Measurements from ENCODE around the gene MECR.
"Not testable (repeated sequence)": the region's sequence is repeated elsewhere in the genome, so short reads cannot be mapped to it uniquely, and the experiment has no call there.

MECR gene

DNA sequence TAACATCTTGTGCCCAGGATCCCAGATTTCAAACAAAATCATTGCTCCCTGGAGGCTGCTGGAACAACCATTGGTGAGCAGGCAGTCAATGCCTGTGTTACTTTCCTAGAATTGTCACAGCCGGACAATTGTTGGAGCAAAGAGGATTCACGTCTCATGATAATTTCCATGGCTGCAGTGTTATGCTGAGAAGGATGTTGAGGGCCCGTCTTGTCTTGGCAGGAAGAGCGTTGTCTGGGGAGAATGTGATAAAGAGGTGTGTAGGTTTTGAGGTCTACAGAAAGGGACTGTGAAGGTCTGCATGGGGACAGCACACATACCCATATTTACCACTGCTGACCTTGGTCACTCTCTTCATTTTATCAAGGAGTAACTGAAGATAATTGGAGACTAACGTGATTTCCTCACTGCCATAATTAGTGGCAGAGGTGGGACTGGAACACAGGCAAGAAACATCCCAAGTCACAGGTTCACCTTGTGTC is 6.3 kb downstream of the MECR start:
- no peak for TF ChIP-seq EZH2phosphoT487 (IDR thresholded peaks at IDR 0.05; ENCODE audit: low read depth)
- TF ChIP-seq, protein P1, sequence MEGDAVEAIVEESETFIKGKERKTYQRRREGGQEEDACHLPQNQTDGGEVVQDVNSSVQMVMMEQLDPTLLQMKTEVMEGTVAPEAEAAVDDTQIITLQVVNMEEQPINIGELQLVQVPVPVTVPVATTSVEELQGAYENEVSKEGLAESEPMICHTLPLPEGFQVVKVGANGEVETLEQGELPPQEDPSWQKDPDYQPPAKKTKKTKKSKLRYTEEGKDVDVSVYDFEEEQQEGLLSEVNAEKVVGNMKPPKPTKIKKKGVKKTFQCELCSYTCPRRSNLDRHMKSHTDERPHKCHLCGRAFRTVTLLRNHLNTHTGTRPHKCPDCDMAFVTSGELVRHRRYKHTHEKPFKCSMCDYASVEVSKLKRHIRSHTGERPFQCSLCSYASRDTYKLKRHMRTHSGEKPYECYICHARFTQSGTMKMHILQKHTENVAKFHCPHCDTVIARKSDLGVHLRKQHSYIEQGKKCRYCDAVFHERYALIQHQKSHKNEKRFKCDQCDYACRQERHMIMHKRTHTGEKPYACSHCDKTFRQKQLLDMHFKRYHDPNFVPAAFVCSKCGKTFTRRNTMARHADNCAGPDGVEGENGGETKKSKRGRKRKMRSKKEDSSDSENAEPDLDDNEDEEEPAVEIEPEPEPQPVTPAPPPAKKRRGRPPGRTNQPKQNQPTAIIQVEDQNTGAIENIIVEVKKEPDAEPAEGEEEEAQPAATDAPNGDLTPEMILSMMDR (IDR thresholded peaks at IDR 0.05; ENCODE audit: low read depth, low read length): no peak
- H3K9me3 ChIP-seq (ENCODE audit: insufficient read depth, low read length): no peaks in the 10 kb centered on the region
- H3K4me1 ChIP-seq (ENCODE audit: low read length): no peaks in the 10 kb centered on the region; the same call in 1 of the 2 replicates
- no peak overlapping the region for H3K9ac ChIP-seq (ENCODE audit: low read length)
- no peak overlapping the region for H3K27ac ChIP-seq (ENCODE audit: low read length)
- H4K20me1 ChIP-seq (ENCODE audit: insufficient read depth, low read length): no peaks in the 10 kb centered on the region
- no peak overlapping the region for H3K4me3 ChIP-seq (ENCODE audit: low read length)
- no peaks in the 10 kb centered on the region for H3K27me3 ChIP-seq (ENCODE audit: low read depth, low read length)
- H3K4me2 ChIP-seq (ENCODE audit: low read length): no peak overlapping the region
- peaks cover 8% of the 10 kb centered on the region for H3K79me2 ChIP-seq (ENCODE audit: low read length)
- no peaks in the 10 kb centered on the region for H3K36me3 ChIP-seq (replicated peaks; ENCODE audit: low read depth, low read length)
- no peak overlapping the region for H2AFZ ChIP-seq (ENCODE audit: low read depth, low read length)

DNA sequence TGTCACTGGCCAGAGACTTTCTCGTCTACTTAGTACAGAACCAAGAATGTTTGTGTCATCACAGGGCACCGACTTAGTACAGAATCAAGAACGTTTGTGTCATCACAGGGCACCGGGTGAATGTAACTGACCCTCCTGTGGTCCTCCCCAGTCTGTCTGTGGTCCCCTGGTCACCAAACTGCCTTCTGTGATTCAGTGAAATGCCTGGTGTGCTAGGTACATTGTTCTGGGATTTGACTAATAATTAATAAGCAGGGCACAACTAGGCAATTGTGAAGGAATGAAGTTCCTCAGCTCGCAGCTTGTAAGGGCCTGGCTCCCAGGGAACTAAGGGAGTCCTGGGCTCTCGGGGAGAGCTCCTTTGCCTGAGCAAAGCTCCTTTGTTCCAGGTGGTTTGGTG is 7.2 kb downstream of the MECR start:
- H2AFZ ChIP-seq (ENCODE audit: low read depth, low read length): no peak overlapping the region
- 0 out of 2 replicates have a peak, but pooled peaks cover under 1% of the 10 kb centered on the region for H3K79me2 ChIP-seq (ENCODE audit: low read length)
- no peaks in the 10 kb centered on the region for H3K27me3 ChIP-seq (ENCODE audit: low read depth, low read length)
- H3K4me2 ChIP-seq (ENCODE audit: low read length): no peak overlapping the region
- no peak overlapping the region for H3K4me3 ChIP-seq (ENCODE audit: low read length)
- H4K20me1 ChIP-seq (ENCODE audit: insufficient read depth, low read length): no peaks in the 10 kb centered on the region
- TF ChIP-seq, protein P1 (IDR thresholded peaks at IDR 0.05; ENCODE audit: low read depth, low read length): no peak
- no peak for TF ChIP-seq EZH2phosphoT487 (IDR thresholded peaks at IDR 0.05; ENCODE audit: low read depth)
- no peaks in the 10 kb centered on the region for H3K9me3 ChIP-seq (ENCODE audit: insufficient read depth, low read length)
- H3K4me1 ChIP-seq (ENCODE audit: low read length): no peaks in the 10 kb centered on the region
- H3K36me3 ChIP-seq (replicated peaks; ENCODE audit: low read depth, low read length): no peaks in the 10 kb centered on the region
- H3K27ac ChIP-seq (ENCODE audit: low read length): no peak overlapping the region
- H3K9ac ChIP-seq (ENCODE audit: low read length): no peak overlapping the region

DNA sequence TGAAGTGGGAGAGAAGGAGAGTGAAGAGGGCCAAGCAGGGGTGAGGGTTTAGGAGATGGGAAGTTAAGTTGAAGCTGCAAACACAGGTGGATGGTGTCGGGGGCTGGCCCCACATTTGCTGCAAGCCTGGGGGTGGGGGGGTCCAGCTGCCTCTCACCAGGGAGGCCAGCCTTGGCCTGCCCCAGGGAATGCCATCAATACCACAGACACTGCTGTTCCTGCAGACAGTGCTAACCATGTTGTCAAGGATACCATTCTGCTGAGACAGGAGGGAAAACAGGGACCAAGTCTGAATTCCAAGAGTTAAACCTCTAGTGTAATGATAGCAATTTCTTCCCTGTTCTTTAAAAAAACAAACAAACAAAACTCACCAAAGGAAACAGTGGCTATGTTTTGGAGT is 8.0 kb downstream of the MECR start:
- Histone ChIP-seq H4K20me1 (ENCODE audit: insufficient read depth, low read length) (no peaks in the 10 kb centered on the region), H3K4me3 (ENCODE audit: low read length) (no peak overlapping the region), H3K9me3 (ENCODE audit: insufficient read depth, low read length) (no peaks in the 10 kb centered on the region), H3K79me2 (ENCODE audit: low read length) (no peaks in the 10 kb centered on the region), H3K27ac (ENCODE audit: low read length) (no peak overlapping the region), H3K4me1 (ENCODE audit: low read length) (no peaks in the 10 kb centered on the region), H3K4me2 (ENCODE audit: low read length) (no peak overlapping the region), H3K27me3 (ENCODE audit: low read depth, low read length) (no peaks in the 10 kb centered on the region), H2AFZ (ENCODE audit: low read depth, low read length) (no peak overlapping the region), H3K36me3 (replicated peaks; ENCODE audit: low read depth, low read length) (no peaks in the 10 kb centered on the region), H3K9ac (ENCODE audit: low read length) (no peak overlapping the region)
- TF ChIP-seq, protein P1 (IDR thresholded peaks at IDR 0.05; ENCODE audit: low read depth, low read length): no peak
- no peak for TF ChIP-seq EZH2phosphoT487 (IDR thresholded peaks at IDR 0.05; ENCODE audit: low read depth)

DNA sequence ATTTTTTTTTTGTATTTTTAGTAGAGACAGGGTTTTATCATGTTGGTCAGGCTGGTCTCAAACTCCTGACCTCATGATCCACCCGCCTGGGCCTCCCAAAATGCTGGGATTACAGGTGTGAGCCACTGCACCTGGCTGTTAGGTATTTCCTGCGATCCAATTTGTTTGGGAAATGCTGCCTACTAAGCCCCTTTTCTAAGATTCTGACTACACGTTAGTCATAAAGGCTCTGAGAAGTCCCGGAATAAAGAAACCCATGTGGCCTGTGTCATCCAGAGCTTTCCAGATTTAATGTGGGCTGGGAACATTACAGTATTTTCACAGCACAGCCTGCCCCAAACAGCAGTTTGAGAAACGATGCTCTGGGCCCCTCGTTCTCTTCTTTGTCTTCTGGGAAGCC is 8.5 kb downstream of the MECR start:
- H3K27me3 ChIP-seq (ENCODE audit: low read depth, low read length); H4K20me1 ChIP-seq (ENCODE audit: insufficient read depth, low read length); H3K79me2 ChIP-seq (ENCODE audit: low read length); H2AFZ ChIP-seq (ENCODE audit: low read depth, low read length); H3K4me1 ChIP-seq (ENCODE audit: low read length); H3K4me2 ChIP-seq (ENCODE audit: low read length); H3K9ac ChIP-seq (ENCODE audit: low read length); H3K4me3 ChIP-seq (ENCODE audit: low read length); H3K36me3 ChIP-seq (replicated peaks; ENCODE audit: low read depth, low read length); H3K9me3 ChIP-seq (ENCODE audit: insufficient read depth, low read length); H3K27ac ChIP-seq (ENCODE audit: low read length): not testable (repeated sequence)

DNA sequence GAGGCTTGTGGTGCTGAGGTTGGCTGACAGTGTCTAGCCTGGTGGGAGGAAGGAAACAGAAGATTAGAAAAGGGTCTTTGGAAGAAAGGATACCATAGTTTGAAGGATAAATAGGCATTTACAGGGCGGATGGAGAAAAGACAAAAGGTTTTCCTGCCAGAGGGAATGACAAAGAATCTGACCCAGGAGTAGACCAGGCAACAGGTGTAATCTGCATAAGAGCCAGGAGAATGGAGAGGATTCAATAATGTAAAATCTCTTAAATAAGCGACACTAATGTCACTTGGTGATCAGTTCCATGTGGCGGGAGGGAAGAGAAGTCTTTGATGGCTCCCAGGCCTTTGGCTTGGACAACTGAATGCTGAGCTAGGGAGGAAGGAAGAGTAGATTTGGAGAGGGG is 9.4 kb downstream of the MECR start:
- H3K36me3 ChIP-seq (replicated peaks; ENCODE audit: low read depth, low read length): no peaks in the 10 kb centered on the region
- H3K27me3 ChIP-seq (ENCODE audit: low read depth, low read length): no peaks in the 10 kb centered on the region
- H3K4me3 ChIP-seq (ENCODE audit: low read length): no peak overlapping the region
- H3K4me1 ChIP-seq (ENCODE audit: low read length): no peaks in the 10 kb centered on the region
- no peak overlapping the region for H3K4me2 ChIP-seq (ENCODE audit: low read length)
- H3K9ac ChIP-seq (ENCODE audit: low read length): no peak overlapping the region
- H2AFZ ChIP-seq (ENCODE audit: low read depth, low read length): no peak overlapping the region
- H3K79me2 ChIP-seq (ENCODE audit: low read length): no peaks in the 10 kb centered on the region
- H3K9me3 ChIP-seq (ENCODE audit: insufficient read depth, low read length): no peaks in the 10 kb centered on the region
- H4K20me1 ChIP-seq (ENCODE audit: insufficient read depth, low read length): no peaks in the 10 kb centered on the region
- TF ChIP-seq, protein P1 (IDR thresholded peaks at IDR 0.05; ENCODE audit: low read depth, low read length): no peak
- no peak for TF ChIP-seq EZH2phosphoT487 (IDR thresholded peaks at IDR 0.05; ENCODE audit: low read depth)
- H3K27ac ChIP-seq (ENCODE audit: low read length): no peak overlapping the region

Data from OCI-LY3 (cell line).